Measurements from ENCODE around the gene HPN. TPM values are rescaled to one million over a fixed set of nuclear protein-coding genes. Genes with fewer than 3 reads are reported as not detected.
"Not testable (repeated sequence)": the region's sequence is repeated elsewhere in the genome, so short reads cannot be mapped to it uniquely, and the experiment has no call there.

Gene HPN
- polyA plus RNA-seq, 4 donors: 88.9 to 122 (median 112) TPM

DNA sequence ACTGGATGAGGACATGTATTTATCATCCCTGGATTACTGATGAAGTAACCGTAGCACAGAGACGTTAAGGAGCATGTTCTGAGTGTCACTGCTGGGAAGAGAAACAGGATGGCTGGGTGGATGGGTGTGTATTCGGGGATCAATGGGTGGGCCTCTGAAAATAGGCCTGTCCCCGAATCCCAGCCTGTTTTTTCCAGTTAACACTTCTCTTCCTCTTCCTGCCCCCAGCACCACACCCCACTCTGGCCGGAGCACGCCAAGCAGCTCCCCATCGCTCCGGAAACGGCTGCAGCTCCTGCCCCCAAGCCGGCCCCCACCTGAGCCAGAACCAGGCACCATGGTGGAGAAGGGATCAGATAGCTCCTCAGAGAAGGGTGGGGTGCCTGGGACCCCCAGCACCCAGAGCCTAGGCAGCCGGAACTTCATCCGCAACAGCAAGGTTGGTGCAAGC is 32.6 kb upstream of the HPN start:
- DNase-seq (ENCODE audit: low read depth in 4 of 4, low spot score in 2 of 4): no peak

- DNase-seq (ENCODE audit: low read depth in 4 of 4, low spot score in 2 of 4): no peak
Measured at GRCh38 chr19:35009424-35010415, 31.8 kb upstream of the HPN start.

DNA sequence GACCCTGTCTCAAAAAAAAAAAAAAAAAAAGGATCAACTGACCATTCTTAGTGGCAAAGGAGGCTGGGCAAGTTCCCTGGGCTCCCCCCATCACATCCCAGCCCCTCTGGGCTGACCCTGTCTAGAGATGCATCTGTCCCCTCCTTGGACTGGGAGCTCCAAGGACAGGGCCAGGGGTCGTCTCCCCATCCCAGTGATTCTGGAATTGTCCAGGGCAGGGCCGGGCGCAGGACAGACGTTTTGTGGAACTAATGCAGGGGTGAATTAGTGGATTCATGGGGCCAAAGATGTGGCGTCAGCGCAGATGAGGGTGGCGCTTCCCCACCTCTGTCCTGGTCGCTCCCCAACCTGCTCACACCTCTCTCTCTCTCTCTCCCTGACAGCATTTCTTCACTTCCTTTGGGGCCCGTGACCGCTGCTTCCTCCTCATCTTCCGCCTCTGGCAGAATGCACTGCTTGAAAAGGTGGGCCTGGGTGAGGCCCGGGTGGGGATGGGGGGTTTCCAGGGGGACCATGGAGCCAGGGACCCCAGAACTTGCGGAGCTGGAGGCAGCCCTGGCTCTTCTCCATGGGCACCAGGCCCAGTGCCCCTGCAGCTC is 30.3 kb upstream of the HPN start:
- no peak for DNase-seq (ENCODE audit: low read depth in 4 of 4, low spot score in 2 of 4)

GRCh38 chr19:35011737-35012682 is 29.5 kb upstream of the HPN start:
- no peak for DNase-seq (ENCODE audit: low read depth in 4 of 4, low spot score in 2 of 4)

DNA sequence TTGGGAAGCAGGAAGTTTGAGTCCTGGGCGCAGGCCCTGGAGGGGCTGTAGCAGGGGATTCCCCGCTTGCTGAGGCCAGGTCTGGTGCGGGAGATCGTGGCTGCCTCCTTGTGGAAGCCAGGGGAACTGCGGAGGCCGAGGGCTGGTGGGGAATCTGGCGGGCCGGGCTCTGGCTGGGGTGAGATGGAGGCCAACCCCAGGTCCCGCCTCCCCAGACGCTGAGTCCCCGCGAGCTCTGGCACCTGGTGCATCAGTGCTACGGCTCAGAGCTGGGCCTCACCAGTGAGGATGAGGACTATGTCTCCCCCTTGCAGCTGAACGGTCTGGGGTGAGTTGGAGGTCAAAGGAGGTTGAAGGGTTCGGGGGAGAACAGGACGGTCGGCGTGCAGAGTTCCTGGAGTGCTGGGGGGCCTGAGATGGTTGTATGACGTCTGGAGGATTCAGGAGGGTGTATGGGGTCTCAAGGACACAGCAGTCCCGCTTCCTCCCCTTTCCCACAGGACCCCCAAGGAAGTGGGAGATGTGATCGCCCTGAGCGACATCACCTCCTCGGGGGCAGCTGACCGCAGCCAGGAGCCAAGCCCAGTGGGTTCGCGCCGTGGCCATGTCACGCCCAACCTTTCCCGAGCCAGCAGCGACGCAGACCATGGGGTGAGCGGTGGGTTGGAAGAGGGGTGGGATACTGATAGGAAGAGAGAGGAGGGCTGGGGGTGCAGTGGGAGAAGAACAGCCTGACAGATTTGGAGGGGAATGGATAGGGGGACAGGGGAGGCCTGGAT is 28.3 kb upstream of the HPN start:
- no peak for DNase-seq (ENCODE audit: low read depth in 4 of 4, low spot score in 2 of 4)

DNA sequence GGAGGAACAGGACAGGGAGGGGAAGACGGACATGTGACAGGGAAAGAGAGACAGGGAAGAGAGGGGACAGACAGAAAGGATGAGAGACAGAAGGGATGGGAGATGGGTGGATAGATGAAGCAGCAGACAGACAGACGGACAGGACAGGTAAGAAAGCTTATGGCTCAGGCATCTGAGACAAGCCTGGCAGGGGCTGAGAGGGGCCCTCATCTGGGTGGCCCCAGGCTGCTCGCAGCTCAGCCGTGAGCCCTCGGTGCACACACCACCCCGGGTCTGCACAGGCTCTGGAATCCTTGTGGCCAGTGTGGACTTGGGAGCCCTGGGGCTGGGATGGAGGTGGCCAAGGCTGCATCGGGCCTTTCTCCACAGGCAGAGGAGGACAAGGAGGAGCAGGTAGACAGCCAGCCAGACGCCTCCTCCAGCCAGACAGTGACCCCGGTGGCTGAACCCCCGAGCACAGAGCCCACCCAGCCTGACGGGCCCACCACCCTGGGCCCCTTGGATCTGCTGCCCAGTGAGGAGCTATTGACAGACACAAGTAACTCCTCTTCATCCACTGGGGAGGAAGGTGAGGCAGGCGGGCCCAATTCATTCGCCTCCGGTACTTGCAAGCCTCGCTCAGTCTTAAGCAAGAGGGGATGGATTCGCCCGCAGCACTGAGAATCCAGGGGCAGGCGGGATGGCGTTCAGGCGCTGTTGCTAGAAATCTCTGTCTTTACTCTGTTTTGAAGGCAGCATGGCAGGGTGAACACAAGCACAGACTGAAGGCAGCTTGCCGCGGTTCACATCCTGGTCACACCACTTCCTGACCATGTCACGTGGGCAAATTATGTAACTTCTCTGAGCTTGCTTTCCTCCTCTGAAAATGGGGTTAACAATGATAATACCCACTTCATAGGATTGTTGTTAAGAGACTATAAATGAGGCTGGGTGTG is 27.4 kb upstream of the HPN start:
- DNase-seq (ENCODE audit: low read depth in 4 of 4, low spot score in 2 of 4): no peak

GRCh38 chr19:35014774-35015173 is 26.7 kb upstream of the HPN start:
- DNase-seq (ENCODE audit: low read depth in 4 of 4, low spot score in 2 of 4): not testable (repeated sequence)

DNA sequence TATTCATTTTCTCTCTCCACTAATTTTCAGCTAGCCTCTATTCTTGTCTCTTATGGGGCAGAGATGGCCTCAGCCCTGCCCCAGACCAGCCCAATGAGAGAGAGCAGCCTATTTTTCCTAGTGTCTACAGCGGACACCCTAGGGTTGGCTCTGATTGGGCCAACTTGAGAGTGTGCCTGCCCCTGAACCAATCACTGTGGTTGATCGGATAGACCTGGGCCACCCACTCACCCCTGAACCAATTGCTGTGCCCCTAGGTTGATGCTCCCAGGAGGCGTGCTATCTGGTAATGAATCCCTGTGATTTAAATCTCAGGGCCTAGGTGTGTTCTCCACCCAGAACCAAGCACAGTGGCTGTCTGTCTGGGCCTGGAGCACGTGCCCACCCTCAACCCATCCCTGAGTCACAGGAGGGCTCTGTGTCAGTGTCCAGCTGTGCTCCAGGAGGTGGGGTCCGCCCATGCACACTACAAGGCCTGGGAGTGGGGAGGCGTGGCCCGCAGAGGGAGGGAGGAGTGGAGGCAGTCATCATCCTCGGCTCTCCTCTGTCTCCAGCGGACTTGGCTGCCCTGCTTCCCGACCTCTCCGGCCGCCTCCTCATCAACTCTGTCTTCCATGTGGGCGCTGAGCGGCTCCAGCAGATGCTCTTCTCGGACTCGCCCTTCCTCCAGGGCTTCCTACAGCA is 26.1 kb upstream of the HPN start:
- no peak for DNase-seq (ENCODE audit: low read depth in 4 of 4, low spot score in 2 of 4)

DNA sequence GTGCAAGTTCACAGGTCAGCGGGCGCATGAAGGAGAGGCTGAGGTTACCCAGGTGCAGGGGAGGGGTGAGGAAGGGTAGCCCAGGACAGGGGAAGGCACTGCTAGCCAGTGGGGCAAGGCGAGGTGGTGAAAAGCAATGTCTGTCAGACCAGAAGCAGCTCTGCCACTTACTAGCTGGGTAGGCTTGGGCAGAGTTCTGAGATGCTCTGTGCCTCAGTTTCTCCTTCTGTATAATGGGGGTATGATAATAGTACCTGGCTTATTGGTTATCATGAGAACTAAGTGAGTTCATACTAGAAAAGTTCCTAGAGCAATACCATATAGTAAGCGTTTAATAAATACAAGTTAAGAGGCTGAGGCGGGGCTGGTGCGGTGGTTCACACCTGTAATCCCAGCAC is 25.6 kb upstream of the HPN start:
- DNase-seq (ENCODE audit: low read depth in 4 of 4, low spot score in 2 of 4): no peak

- no peak for DNase-seq (ENCODE audit: low read depth in 4 of 4, low spot score in 2 of 4)
Measured at GRCh38 chr19:35017507-35017906, 24.0 kb upstream of the HPN start.

DNA sequence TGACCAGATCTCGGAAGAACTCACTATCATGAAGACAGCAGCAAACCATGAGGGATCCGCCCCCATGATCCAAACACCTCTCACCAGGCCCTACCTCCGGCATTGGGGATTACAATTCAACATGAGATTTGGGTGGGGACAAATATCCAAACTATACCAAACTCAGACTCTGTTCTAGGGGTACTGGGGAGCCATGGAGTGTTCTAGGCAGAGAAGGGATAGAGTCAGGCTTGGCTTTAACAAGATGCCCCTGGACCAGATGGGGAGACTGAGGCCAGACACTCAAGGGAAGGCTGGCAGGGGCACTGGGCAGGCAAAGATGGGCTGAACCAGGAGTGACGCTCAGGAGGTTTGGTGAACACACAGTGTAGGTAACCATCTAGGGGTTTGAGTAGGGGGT is 23.1 kb upstream of the HPN start:
- DNase-seq (ENCODE audit: low read depth in 4 of 4, low spot score in 2 of 4): no peak

DNA sequence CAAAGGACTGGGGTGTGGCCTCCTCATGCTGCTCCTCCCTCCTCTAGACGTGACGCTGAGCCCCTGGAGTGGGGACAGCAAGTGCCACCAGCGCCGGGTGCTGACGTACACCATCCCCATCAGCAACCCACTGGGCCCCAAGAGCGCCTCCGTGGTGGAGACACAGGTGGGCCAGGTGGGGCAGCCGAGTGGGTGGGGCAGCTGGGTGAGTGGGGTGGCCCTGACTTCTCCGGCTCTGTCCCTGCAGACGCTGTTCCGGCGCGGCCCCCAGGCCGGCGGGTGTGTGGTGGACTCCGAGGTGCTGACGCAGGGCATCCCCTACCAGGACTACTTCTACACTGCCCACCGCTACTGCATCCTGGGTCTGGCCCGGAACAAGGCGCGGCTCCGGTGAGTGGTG is 22.4 kb upstream of the HPN start:
- no peak for DNase-seq (ENCODE audit: low read depth in 4 of 4, low spot score in 2 of 4)

GRCh38 chr19:35021016-35021415 is 20.5 kb upstream of the HPN start:
- no peak for DNase-seq (ENCODE audit: low read depth in 4 of 4, low spot score in 2 of 4)

GRCh38 chr19:35021596-35021995 is 19.9 kb upstream of the HPN start:
- no peak for DNase-seq (ENCODE audit: low read depth in 4 of 4, low spot score in 2 of 4)

GRCh38 chr19:35022460-35022859 is 19.1 kb upstream of the HPN start:
- no peak for DNase-seq (ENCODE audit: low read depth in 4 of 4, low spot score in 2 of 4)

DNA sequence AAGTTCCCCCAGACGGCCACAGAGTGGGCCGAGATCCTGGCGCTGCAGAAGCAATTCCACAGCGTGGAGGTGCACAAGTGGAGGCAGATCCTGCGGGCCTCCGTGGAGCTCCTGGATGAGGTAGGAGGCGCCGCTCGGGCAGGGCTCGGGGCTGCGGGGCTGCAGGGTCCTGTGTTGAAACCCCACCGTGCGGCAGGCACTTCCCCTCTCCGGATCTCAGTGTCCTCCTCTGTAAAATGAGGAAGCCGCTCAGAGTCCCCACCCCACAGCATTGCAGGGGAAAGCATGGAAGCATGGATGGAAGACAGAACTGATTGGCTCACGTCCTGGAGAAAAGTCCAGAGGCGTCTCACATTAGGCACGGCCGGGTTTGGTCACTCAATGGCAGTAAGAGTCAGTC is 18.1 kb upstream of the HPN start:
- no peak for DNase-seq (ENCODE audit: low read depth in 4 of 4, low spot score in 2 of 4)

GRCh38 chr19:35024095-35024494 is 17.4 kb upstream of the HPN start:
- no peak for DNase-seq (ENCODE audit: low read depth in 4 of 4, low spot score in 2 of 4)

GRCh38 chr19:35025969-35026368 is 15.6 kb upstream of the HPN start:
- DNase-seq (ENCODE audit: low read depth in 4 of 4, low spot score in 2 of 4): no peak

Data from left renal cortex interstitium (tissue), 4 donors.